T-helper 2 cell treated with Interferon-gamma antibody and Interleukin-4, amounts not matched to agents 5 μg/mL and 100 μg/mL, for 36 hours (primary cell): ENCODE measurements around the gene POMGNT1.
A peak's percentile ranks its signal among the peaks of the same experiment; 100 is the strongest.

Experiments used
- DNase-seq: peaks from one replicate; pipeline ENCODE4 v3.0.0; 2021; ENCODE audit warnings: low spot score
- H3K27ac Mint-ChIP-seq: one replicate; pipeline ENCODE4 v1.8.0; 2021; ENCODE audit warnings: mild to moderate bottlenecking, mixed read lengths
- H3K27me3 Mint-ChIP-seq: one replicate; pipeline ENCODE4 v1.8.0; 2021; ENCODE audit warnings: low read depth, mixed read lengths
- H3K36me3 Mint-ChIP-seq: one replicate; pipeline ENCODE4 v1.8.0; 2021; ENCODE audit warnings: low read depth, mixed read lengths
- H3K4me1 Mint-ChIP-seq: one replicate; pipeline ENCODE4 v1.8.0; 2021; ENCODE audit warnings: low read depth, mixed read lengths
- H3K4me3 Mint-ChIP-seq: one replicate; pipeline ENCODE4 v1.8.0; 2022; ENCODE audit warnings: mild to moderate bottlenecking, moderate library complexity, mixed read lengths
- H3K9me3 Mint-ChIP-seq: one replicate; pipeline ENCODE4 v1.8.0; 2021; ENCODE audit warnings: mixed read lengths

Gene POMGNT1

GRCh38 chr1:46168477-46168876 is 29.8 kb downstream of the POMGNT1 start:
- H3K36me3 Mint-ChIP-seq = no peaks in the 10 kb centered on the region
- H3K4me1 Mint-ChIP-seq = peaks cover 12% of the 10 kb centered on the region
- peaks cover 26% of the 10 kb centered on the region for H3K27me3 Mint-ChIP-seq
- no peak overlapping the region for H3K27ac Mint-ChIP-seq
- DNase-seq = no peak
- H3K4me3 Mint-ChIP-seq = no peak overlapping the region
- no peaks in the 10 kb centered on the region for H3K9me3 Mint-ChIP-seq

DNA sequence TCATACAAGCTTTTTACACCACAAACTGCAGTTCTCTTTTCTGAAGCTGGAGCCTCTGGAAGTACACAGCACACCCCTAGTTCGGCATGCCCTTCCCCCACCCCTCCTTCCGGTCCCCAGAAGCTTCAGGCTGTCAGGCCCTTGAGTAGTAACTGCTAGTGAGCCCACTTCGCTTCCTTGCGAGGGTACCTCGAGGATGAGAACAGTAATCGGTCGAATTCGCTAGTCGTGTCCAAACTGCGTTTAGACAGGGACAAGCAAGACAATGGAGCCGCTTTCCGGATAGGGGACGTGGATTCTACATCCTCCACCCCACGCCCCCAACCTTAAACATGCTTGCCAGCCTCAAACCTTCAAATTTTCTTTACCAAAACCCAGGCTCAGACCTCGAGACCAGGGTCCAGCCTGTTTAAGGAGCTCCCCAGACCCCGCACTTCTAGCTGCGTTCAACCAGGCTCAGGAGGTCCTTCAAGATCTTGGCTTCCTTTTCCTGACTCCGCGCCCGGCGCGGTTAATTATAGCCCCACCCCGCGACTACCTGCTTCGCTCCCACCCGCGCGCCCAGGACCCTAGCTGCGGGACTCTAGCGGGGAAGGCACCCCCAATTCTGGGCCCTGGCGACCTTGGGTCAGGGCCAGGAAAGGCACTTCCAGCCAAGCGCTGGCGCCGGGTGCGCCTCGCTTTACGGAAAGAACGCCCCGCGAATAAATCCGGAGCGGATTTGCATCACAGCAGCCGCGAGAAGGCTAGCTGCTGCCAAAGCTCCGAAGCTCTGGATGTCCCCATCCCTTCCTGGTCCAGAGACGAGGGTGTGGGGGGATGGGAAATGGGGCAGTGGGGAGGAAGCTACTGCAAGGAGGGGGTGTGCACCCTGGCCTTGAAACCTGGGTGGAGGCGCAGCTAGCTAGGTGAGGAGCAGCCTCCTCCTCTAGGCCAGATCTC is 31.4 kb downstream of the POMGNT1 start:
- Mint-ChIP-seq H3K36me3 (no peaks in the 10 kb centered on the region), H3K27me3 (peaks cover 24% of the 10 kb centered on the region), H3K4me3 (peak overlapping the region; percentile 81), H3K4me1 (peaks cover 12% of the 10 kb centered on the region), H3K9me3 (no peaks in the 10 kb centered on the region), H3K27ac (peak overlapping the region; percentile 68)
- DNase-seq = no peak

DNA sequence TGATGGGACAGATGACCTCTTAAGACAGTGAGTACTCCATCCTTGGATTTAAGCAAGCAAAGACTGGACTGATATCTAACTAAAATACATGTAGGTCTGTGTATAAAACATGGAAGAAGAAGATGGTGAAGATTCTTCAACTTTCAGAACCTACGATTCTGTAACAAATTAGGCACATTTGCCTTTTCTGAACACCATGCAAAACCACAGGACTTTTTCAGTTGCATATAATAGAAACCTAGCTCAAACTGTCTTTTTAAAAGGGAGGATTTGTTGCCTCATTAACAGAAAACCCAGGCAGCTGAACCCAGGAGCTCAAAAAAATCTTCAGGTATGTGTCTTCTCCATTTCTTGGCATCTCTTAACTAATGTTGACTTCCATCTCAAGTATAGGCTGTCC is 38.0 kb downstream of the POMGNT1 start:
- Mint-ChIP-seq H3K27me3 (peaks cover 9% of the 10 kb centered on the region), H3K4me3 (no peak overlapping the region), H3K4me1 (no peaks in the 10 kb centered on the region), H3K9me3 (no peaks in the 10 kb centered on the region), H3K27ac (no peak overlapping the region), H3K36me3 (no peaks in the 10 kb centered on the region)
- no peak for DNase-seq

GRCh38 chr1:46159516-46159915 is 38.7 kb downstream of the POMGNT1 start:
- H3K36me3 Mint-ChIP-seq = no peaks in the 10 kb centered on the region

DNA sequence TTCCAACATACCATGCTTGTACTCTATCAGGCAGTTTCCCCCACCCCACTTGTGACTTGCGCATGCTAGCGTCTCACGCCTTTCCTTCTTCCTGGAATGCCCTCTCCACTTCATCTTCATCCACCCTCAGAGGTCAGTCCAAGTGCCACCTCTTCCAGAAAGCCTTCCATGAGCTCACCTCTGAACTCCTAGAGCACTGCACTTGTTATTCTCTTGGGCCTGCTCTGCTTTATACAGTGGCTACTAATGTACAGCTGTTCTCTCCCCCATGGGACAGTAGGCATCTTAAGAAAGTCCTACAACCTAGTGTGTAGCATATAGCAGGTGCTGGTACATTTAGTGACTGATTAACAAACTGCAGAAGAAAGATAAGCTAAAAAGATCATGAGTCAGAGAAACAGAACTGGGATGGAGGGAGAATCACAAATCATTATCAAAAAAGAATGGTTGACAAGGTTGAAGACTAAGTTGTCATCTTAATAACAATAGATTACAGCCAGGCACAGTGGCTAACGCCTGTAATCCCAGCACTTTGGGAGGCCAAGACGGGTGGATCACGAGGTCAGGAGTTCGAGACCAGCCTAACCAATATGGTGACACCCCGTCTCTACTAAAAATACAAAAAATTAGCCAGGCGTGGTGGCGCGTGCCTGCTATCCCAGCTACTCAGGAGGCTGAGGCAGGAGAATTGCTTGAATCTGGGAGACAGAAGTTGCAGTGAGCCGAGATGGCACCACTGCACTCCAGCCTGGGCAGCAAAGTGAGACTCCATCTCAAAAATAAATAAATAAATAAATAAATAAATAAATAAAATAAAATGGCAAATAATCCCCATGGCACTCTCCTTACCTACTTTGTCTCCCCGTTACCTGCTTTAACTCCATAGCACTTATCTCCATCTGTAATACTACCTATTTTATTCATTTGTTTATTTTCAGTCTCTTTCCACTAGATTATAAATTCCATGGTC is 39.6 kb downstream of the POMGNT1 start:
- no peak overlapping the region for H3K4me3 Mint-ChIP-seq
- no peaks in the 10 kb centered on the region for H3K27me3 Mint-ChIP-seq
- H3K27ac Mint-ChIP-seq = no peak overlapping the region
- DNase-seq = no peak
- no peaks in the 10 kb centered on the region for H3K4me1 Mint-ChIP-seq
- no peaks in the 10 kb centered on the region for H3K36me3 Mint-ChIP-seq
- no peaks in the 10 kb centered on the region for H3K9me3 Mint-ChIP-seq

More at GRCh38 chr1:46159516-46159915, 38.7 kb downstream of the POMGNT1 start:
- Mint-ChIP-seq H3K4me1 (no peaks in the 10 kb centered on the region), H3K9me3 (no peaks in the 10 kb centered on the region), H3K4me3 (no peak overlapping the region), H3K27ac (no peak overlapping the region), H3K27me3 (peaks cover 3% of the 10 kb centered on the region)
- DNase-seq = no peak

GRCh38 chr1:46157916-46158311 is 40.3 kb downstream of the POMGNT1 start:
- H3K9me3 Mint-ChIP-seq = no peaks in the 10 kb centered on the region
- H3K36me3 Mint-ChIP-seq = no peaks in the 10 kb centered on the region

DNA sequence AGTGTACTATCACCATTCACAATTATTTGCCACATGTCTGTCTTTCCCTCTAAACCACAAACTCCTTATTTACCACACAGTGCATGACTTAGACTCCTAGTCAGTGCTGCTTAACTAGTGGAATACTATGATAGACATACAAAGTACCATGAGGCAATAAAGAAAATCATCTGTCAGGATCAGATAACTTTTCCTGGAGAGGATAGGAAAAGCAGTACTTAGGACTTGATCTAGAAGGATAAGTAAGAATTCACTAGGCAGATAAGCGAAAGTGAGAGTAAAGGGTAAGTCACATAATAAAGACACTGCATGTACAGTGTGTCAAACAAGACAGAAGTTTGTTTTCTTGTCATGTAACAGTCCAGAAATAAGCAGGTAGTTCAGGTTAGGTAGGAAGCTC is 44.5 kb downstream of the POMGNT1 start:
- Mint-ChIP-seq H3K36me3 (no peaks in the 10 kb centered on the region), H3K27ac (no peak overlapping the region), H3K4me1 (no peaks in the 10 kb centered on the region), H3K4me3 (no peak overlapping the region), H3K9me3 (no peaks in the 10 kb centered on the region), H3K27me3 (no peaks in the 10 kb centered on the region)
- DNase-seq = no peak

More at GRCh38 chr1:46157916-46158311, 40.3 kb downstream of the POMGNT1 start:
- H3K4me1 Mint-ChIP-seq = no peaks in the 10 kb centered on the region
- no peak overlapping the region for H3K27ac Mint-ChIP-seq
- DNase-seq = no peak
- H3K4me3 Mint-ChIP-seq = no peak overlapping the region
- H3K27me3 Mint-ChIP-seq = no peaks in the 10 kb centered on the region

DNA sequence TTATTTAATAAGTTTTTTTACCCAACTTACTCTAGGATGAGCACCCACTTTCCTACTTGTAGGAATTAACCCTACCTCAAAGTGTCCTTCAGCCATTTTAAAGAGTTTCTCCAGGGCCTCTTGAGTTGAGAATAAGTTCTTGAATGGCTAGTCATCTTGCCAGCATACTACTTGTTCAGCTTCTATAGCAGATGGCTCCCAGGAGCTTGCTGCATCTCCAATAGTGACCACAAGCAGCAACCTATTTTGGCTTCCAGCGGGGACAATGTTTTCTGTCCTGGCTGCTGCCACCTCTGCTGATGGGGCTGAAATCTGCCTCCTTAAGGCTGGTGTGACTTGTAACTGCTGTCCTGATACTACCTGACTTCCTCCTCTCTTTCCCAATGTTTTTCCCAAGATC is 45.0 kb downstream of the POMGNT1 start:
- Mint-ChIP-seq H3K4me1 (no peaks in the 10 kb centered on the region), H3K9me3 (no peaks in the 10 kb centered on the region), H3K36me3 (no peaks in the 10 kb centered on the region), H3K27me3 (no peaks in the 10 kb centered on the region), H3K4me3 (no peak overlapping the region), H3K27ac (no peak overlapping the region)
- DNase-seq = no peak

- H3K4me1 Mint-ChIP-seq = no peaks in the 10 kb centered on the region
- H3K36me3 Mint-ChIP-seq = no peaks in the 10 kb centered on the region
- no peak overlapping the region for H3K4me3 Mint-ChIP-seq
- no peaks in the 10 kb centered on the region for H3K9me3 Mint-ChIP-seq
- no peak for DNase-seq
- no peak overlapping the region for H3K27ac Mint-ChIP-seq
- no peaks in the 10 kb centered on the region for H3K27me3 Mint-ChIP-seq
These were observed 46.2 kb downstream of the POMGNT1 start for GRCh38 chr1:46152016-46152415.

DNA sequence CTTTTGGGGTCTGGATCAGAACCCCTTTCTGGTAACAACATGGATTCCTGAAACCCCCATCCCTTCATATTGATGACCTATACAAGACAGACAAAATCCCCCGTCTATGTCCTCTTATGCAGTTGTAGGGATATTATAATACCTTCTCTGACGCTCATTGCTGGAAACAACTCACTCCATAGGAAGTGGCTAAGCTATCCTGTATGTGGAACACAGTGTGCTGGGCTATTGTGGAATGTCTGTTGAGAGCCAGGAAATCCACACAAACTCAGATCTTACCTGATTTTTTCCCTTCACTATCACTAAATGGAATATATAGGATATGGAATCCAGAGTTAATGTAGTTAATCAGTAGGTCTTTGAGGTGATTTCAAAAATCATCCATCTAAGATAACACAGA is 48.1 kb downstream of the POMGNT1 start:
- Mint-ChIP-seq H3K27me3 (no peaks in the 10 kb centered on the region), H3K9me3 (no peaks in the 10 kb centered on the region), H3K4me1 (no peaks in the 10 kb centered on the region), H3K4me3 (no peak overlapping the region), H3K27ac (no peak overlapping the region), H3K36me3 (no peaks in the 10 kb centered on the region)
- DNase-seq = no peak

- Mint-ChIP-seq H3K9me3 (no peaks in the 10 kb centered on the region), H3K27ac (no peak overlapping the region), H3K4me1 (no peaks in the 10 kb centered on the region), H3K36me3 (no peaks in the 10 kb centered on the region), H3K27me3 (no peaks in the 10 kb centered on the region), H3K4me3 (no peak overlapping the region)
- DNase-seq = no peak
These were observed 49.9 kb downstream of the POMGNT1 start for GRCh38 chr1:46148318-46148717.
